Eye (tissue), 1 donor: ENCODE measurements around the gene CA5B.
"Not testable (repeated sequence)": the region's sequence is repeated elsewhere in the genome, so short reads cannot be mapped to it uniquely, and the experiment has no call there.

Experiments used
- DNase-seq: peaks from one replicate; pipeline ENCODE4 v3.0.0-alpha.2; 2015

CA5B gene

DNA sequence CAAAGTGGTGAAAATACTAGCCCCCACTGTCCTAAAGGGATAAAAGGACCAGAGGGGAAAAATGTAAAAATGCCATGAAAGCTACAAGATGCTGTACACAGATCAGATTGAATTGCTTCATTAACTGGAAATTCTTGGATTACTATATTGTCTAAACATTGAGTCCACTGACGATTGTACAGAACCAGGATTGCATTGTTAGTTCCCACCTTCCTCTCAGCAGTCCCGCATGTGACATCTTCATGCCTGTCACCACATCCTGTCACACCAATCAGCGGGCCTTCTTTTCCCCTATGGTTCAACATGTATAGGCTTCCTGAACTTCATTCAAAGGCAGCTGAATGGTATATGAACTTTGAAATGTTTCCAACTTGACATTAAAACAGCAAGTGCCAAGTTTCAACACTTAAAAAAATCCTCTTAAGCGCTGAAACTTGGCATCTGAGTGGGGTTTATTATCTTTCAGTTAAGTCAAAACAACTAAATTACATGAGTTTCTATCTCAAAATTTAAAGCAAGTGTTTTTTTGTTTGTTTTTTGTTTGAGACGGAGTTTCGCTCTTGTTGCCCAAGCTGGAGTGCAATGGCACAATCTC lies 76.8 kb downstream of the CA5B start:
- DNase-seq = no peak

DNA sequence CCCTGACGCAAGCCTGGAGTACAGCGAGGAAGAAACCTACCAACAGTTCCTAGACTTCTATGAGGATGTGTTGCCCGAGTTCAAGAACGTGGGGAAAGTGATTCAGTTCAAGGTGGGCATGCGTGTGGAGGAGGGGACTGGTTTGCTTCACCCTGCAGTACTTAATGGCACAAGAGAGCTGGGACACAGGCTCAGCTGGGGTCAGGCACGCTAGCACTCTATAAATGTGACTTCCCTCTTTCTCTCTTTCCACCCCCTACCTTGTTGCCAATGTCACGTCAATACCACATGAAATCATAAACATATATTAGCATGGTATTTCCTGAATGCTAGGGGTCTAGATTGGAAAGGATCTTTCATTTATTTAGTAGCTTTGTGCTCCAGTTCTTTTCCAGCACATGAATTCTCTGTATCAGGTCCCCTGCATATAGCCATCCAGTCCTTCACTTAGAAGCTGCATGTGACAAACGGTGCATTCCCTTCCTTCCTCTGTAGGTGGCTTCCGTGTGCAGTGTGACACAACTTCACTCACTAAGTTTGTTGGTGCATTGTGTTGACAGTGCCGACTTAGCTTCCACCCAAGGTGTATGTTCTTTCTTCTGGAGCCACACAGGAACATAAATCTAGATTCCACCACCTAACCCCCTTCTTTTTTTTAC lies 77.8 kb downstream of the CA5B start:
- peak; percentile 20 for DNase-seq

DNA sequence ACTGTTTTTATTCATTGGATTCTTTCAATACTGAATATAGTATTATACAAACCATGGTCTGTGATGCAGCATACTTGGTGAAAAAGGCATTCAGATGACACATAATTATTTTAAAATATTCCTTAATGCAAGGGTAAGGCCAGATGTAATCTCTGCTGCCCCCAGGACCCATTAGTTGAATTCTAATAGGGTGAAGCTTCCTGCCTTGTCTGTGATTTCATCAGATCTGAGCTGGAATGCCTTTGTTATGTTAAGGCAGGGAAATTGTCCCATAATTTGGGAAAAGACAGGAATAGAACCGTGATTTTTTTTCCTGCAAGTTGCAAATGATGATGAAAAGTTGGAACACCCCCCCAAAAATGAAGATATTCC lies 78.4 kb downstream of the CA5B start:
- no peak for DNase-seq

DNA sequence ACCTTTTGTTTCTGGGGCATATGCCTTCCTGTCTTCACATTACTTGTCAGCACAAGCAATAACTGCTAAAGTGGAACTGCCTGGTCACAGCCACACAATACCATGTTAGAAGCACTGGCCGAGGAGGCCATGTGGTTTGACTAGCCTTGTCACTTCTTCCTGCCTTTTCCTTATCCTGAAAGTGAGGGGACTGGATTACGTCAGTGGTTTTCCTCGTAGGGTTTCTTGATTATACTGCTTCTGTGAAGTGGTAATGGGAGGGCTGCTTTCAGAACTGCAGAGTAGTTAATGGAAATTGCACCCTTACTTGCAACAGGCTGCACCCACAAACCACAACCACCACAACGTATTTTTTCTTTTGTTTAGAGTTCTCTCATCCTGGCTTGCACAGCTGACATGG lies 78.8 kb downstream of the CA5B start:
- no peak for DNase-seq

DNA sequence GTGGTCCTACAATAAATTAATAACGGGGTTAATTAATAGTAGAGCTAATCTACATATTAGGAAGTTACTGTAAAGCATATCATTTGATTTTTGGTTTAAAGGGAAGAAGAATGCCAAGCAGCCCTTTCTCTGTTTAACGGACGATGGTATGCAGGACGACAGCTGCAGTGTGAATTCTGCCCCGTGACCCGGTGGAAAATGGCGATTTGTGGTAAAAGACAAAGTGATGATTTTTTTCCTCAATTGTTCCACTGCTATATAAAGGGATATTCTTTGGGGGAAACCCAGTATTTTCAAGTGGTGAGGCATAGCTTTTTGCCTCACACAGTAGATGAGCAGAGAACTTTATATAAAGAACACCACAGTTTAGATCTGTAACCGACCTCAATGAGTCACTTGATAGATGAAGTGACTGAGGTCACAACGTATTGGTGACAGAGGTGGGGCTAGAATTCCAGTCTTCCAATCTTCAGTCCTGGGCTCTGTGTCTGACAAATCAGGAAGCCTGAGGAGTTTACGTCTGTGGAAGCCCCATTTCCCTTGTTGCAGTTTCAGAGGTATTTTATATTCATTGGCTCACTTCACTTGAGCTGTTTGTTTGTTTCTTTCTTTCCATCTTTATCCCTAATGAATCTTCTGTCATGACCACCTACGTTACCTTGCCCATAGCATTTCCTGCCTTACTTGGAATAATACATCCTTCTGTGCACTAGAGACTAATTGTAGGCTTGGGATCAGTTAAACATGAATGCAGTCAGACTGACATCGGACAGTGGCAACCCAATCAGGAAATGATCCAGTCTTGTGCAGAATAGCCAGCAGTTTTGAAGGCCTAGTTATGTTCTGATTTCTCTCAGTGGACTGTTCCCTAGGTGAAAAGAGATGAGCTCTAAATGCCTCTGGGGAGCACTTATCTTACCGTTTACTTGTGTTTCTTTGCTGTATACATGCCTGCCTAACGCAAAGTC lies 82.3 kb downstream of the CA5B start:
- DNase-seq = no peak

DNA sequence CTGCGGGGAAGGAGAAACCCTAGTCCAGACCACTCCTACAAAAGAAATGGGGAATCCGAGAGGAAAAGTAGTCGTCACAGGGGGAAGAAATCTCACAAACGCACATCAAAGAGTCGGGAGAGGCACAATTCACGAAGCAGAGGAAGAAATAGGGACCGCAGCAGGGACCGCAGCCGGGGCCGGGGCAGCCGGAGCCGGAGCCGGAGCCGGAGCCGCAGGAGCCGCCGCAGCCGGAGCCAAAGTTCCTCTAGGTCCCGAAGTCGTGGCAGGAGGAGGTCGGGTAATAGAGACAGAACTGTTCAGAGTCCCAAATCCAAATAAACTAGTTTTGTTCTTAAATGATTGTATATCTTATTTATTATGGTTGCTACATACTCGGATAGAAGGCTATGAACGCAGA lies 84.9 kb downstream of the CA5B start:
- no peak for DNase-seq

DNA sequence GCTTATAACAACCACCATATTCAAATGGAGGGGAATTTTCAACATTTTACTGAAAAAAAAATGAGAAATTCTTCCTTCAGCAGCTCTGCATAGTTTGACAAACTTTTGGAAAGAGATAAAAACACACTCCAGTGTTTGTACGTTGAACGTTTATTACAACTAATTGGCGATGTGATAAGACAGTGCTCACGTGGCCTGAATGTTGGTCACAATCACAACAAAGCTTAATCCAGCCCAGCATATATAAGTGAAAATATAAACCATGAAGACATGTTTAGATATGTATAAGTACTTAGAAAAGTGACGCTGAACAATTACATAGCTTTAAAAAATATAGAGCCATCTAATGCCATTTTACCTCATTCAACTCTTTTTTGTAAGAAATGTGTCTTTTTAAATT lies 87.9 kb downstream of the CA5B start:
- DNase-seq = no peak

DNA sequence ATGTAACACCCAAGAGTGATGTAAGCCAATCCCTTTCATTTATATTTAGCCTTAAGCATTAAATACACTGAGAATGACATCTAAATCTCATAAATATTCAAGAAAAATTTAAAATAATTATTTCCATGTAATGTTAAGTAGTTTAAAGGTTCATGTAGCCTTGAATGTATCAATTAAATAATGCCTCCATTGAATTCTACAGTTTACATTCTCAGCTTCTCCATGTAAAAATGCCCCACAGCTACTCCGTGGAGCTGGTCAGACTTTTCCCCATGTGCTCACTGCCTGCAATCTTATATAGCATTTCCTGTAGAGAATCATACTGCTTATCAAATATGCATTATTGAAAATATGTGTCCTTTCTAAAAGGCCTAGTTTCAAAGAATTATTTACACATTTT lies 91.1 kb downstream of the CA5B start:
- no peak for DNase-seq

DNA sequence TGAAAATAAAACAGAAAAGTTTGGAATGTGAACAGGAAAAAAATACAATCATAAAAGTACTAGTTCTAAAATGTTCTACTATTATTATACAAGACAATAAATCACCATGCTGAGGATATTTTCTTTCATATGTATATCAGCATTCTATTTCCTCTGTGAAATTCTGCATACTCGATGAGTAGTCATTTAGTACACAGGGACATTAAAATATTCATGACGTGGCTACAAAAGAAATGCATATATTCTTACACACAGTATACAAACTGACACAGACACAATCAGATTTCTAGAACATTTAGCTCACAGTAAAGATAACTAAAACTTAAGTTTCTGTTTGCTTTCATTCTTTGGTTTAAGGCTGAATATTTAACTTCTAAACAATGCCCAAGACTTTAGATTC lies 93.3 kb downstream of the CA5B start:
- DNase-seq = not testable (repeated sequence)

DNA sequence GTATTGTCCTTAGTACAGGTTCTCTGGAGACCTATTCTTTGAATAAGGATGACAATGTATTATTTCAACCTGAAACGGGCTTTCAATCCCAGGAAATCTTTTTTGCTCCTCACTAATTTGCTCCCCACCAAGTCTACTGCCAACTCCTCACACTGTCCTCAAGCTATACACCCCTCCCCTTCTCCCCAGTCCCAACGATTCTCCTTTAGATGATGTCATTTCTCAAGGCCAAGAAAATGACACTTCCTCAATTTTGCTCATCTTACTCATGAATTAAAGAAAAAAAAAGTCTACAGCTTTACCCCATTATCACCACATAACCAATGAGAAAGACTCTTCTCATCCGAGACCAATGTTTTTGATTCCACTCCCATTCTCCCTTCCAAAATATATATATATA lies 96.0 kb downstream of the CA5B start:
- no peak for DNase-seq

DNA sequence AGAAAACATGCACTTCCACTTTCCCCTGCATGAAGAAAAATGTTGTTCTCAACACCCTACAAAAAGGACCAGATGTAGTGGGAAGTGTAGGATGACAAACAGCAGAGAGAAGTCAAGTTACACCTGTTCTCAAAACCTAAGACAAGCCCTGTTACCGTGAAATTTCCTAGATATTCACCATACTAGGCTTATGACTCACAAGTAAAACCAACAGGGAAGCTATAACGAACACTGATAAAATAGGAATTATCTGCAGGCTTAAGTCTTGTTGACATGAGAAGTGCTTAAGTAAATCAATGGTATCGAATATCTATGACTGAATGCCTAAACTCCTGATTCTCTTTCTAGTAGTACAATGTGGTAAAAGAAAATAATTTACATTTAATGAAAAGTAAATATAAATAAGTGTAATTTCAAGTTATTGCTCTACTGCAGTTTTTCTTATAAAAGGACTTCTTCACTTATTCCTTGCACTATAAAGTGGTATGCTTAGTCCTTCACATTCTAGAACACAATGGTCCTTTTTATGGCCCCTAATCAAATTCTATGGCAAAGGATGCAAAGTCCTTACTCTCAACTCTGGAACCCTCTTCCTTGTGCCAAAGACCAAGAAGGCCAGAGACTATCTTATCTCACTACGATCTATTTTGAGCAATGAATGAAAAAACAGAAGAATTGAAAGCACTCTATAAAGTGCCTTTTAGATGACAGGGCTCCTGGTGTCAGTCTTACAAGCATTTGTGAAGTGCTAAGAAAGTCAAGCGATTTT lies 96.9 kb downstream of the CA5B start:
- no peak for DNase-seq
